Fibroblast of villous mesenchyme (primary cell): ENCODE data around the gene ZBTB20. TPM values are rescaled to one million over a fixed set of nuclear protein-coding genes. Genes with fewer than 3 reads are reported as not detected.

Experiments used
- DNase-seq: peaks from one replicate; pipeline ENCODE4 v3.0.0-alpha.2; 2010; ENCODE audit warnings: low read depth
- H3K4me3 ChIP-seq: 2 replicates; pipeline ENCODE4 v1.5.1; 2011; ENCODE audit warnings: low read depth, mild to moderate bottlenecking, low read length
- CTCF ChIP-seq: IDR thresholded peaks from 2 replicates; pipeline ENCODE4 v1.5.1; 2012; ENCODE audit warnings: low read depth, mild to moderate bottlenecking, low read length; ENCODE audit not compliant: insufficient read depth
- total RNA-seq: library from RNA; depleted of rRNA; stranded (reverse); fragments of >200 nt; gene quantifications from 2 replicates; pipeline ENCODE4 v1.2.3, GENCODE V29; 2012

ZBTB20 gene
- total RNA-seq, 1 donor: 28.1 TPM

- no peak for DNase-seq
- no peak for TF ChIP-seq CTCF
- H3K4me3 ChIP-seq: no peak overlapping the region
Measured at GRCh38 chr3:114698146-114699105, 448.7 kb downstream of the ZBTB20 start.

- TF ChIP-seq CTCF: no peak
- H3K4me3 ChIP-seq: no peak overlapping the region
- peak; percentile 10 for DNase-seq
Measured at GRCh38 chr3:114697401-114697800, 449.7 kb downstream of the ZBTB20 start.

GRCh38 chr3:114694251-114694650 is 452.8 kb downstream of the ZBTB20 start:
- no peak for TF ChIP-seq CTCF
- H3K4me3 ChIP-seq: no peak overlapping the region
- no peak for DNase-seq

- no peak for TF ChIP-seq CTCF
- no peak for DNase-seq
- no peak overlapping the region for H3K4me3 ChIP-seq
Measured at GRCh38 chr3:114691871-114692270, 455.2 kb downstream of the ZBTB20 start.

- H3K4me3 ChIP-seq: no peak overlapping the region
- TF ChIP-seq CTCF: no peak
- no peak for DNase-seq
Measured at GRCh38 chr3:114690911-114691310, 456.2 kb downstream of the ZBTB20 start.

- no peak for DNase-seq
- TF ChIP-seq CTCF: no peak
- H3K4me3 ChIP-seq: no peak overlapping the region
Measured at GRCh38 chr3:114687151-114687550, 459.9 kb downstream of the ZBTB20 start.
